GM23338 (cell line): ENCODE data around the gene MAP3K13. TPM values are rescaled to one million over a fixed set of nuclear protein-coding genes. Genes with fewer than 3 reads are reported as not detected.

Source experiments
- ATAC-seq: fragments of 200-7000 bp; cut with Tn5 transposase; 3 replicates; pipeline ENCODE4 v1.9.1; 2020
- DNase-seq: peaks from one replicate; pipeline ENCODE4 v3.0.0-alpha.2; 2015; ENCODE audit warnings: low spot score
- H2AFZ ChIP-seq: fragments of 200-600 bp; sonication (generic); 2 replicates; pipeline ENCODE4 v1.8.0; 2016; ENCODE audit warnings: antibody characterized with exemption, mild to moderate bottlenecking, moderate library complexity
- H3F3A ChIP-seq: fragments of 200-600 bp; sonication (generic); replicated peaks from 2 replicates; pipeline ENCODE4 v1.8.0; 2017; ENCODE audit warnings: antibody characterized with exemption, mixed run types, low read depth
- H3K27ac ChIP-seq: fragments of 200-600 bp; sonication (generic); 2 replicates; pipeline ENCODE4 v1.6.1; 2016; ENCODE audit warnings: low read depth
- H3K27me3 ChIP-seq: fragments of 200-600 bp; sonication (generic); 2 replicates; pipeline ENCODE4 v1.8.0; 2016; ENCODE audit warnings: mild to moderate bottlenecking, mixed run types, moderate library complexity; ENCODE audit not compliant: insufficient read depth
- H3K36me3 ChIP-seq: fragments of 200-600 bp; sonication (generic); 2 replicates; pipeline ENCODE4 v1.8.0; 2016; ENCODE audit warnings: mild to moderate bottlenecking; ENCODE audit not compliant: insufficient read depth
- H3K4me1 ChIP-seq: fragments of 200-600 bp; sonication (generic); 2 replicates; pipeline ENCODE4 v1.8.0; 2016; ENCODE audit warnings: mild to moderate bottlenecking, moderate library complexity; ENCODE audit not compliant: insufficient read depth
- H3K4me2 ChIP-seq: fragments of 200-600 bp; sonication (generic); 2 replicates; pipeline ENCODE4 v1.7.1; 2017; ENCODE audit warnings: mixed run types
- H3K4me3 ChIP-seq: fragments of 200-600 bp; sonication (generic); 2 replicates; pipeline ENCODE4 v1.6.1; 2016; ENCODE audit warnings: mixed run types
- H3K79me2 ChIP-seq: fragments of 200-600 bp; sonication (generic); replicated peaks from 2 replicates; pipeline ENCODE4 v1.8.0; 2017; ENCODE audit warnings: mild to moderate bottlenecking; ENCODE audit not compliant: insufficient read depth
- H3K9me2 ChIP-seq: fragments of 200-600 bp; sonication (generic); 2 replicates; pipeline ENCODE4 v1.8.0; 2017; ENCODE audit not compliant: insufficient read depth
- H4K20me1 ChIP-seq: fragments of 200-600 bp; sonication (generic); replicated peaks from 2 replicates; pipeline ENCODE4 v1.8.0; 2017; ENCODE audit warnings: mild to moderate bottlenecking; ENCODE audit not compliant: insufficient read depth
- H3K27ac Mint-ChIP-seq: 2 replicates; pipeline ENCODE4 v1.8.0; 2020; ENCODE audit warnings: inconsistent platforms, mild to moderate bottlenecking, moderate library complexity, mixed read lengths
- H3K27me3 Mint-ChIP-seq: 3 replicates; pipeline ENCODE4 v1.8.0; 2022; ENCODE audit warnings: low read depth, mild to moderate bottlenecking, moderate library complexity, mixed read lengths, inconsistent platforms; ENCODE audit not compliant: insufficient read depth, poor library complexity
- H3K36me3 Mint-ChIP-seq: 3 replicates; pipeline ENCODE4 v1.8.0; 2021; ENCODE audit warnings: low read depth, mild to moderate bottlenecking, inconsistent platforms, moderate library complexity, mixed read lengths
- H3K4me1 Mint-ChIP-seq: 3 replicates; pipeline ENCODE4 v1.8.0; 2020; ENCODE audit warnings: mild to moderate bottlenecking, inconsistent platforms, mixed read lengths
- H3K4me3 Mint-ChIP-seq: 3 replicates; pipeline ENCODE4 v1.8.0; 2021; ENCODE audit warnings: moderate library complexity, mild to moderate bottlenecking, inconsistent platforms, mixed read lengths
- H3K9me3 Mint-ChIP-seq: 3 replicates; pipeline ENCODE4 v1.8.0; 2020; ENCODE audit warnings: moderate library complexity, mild to moderate bottlenecking, inconsistent platforms, mixed read lengths
- CREB1 ChIP-seq: fragments of 250-450 bp; sonication (Bioruptor Pico); IDR thresholded peaks from 2 replicates; pipeline ENCODE4 v1.5.0; 2020; ENCODE audit warnings: low read depth, mild to moderate bottlenecking, moderate library complexity
- EZH2 ChIP-seq: fragments of 200-600 bp; sonication (generic); IDR thresholded peaks from one replicate; pipeline ENCODE4 v1.8.0; 2017; ENCODE audit warnings: antibody characterized with exemption, mild to moderate bottlenecking, low read depth; ENCODE audit not compliant: unreplicated experiment
- STAT1 ChIP-seq: IDR thresholded peaks from one replicate; pipeline ENCODE4 v1.6.1; 2016; ENCODE audit warnings: antibody characterized with exemption; ENCODE audit not compliant: unreplicated experiment
- ZNF114 ChIP-seq: fragments of 250-450 bp; sonication (Bioruptor Pico); IDR thresholded peaks from 2 replicates; pipeline ENCODE4 v1.5.0; 2020; ENCODE audit warnings: mild to moderate bottlenecking, moderate library complexity
- polyA plus RNA-seq: library from polyadenylated mRNA; unstranded; fragments of >200 nt; fragmentation: Nextera tagmentation; extraction: Ambion mirVana; gene quantifications from 2 replicates; pipeline ENCODE4 v1.2.1, GENCODE V29; 2016
- total RNA-seq: library from RNA; depleted of rRNA; stranded (reverse); fragments of >200 nt; shearing (Covaris generic); gene quantifications from 2 replicates; pipeline ENCODE4 v1.2.3, GENCODE V29; 2014
- TF ChIP-seq, protein P1 (sequence below): IDR thresholded peaks from one replicate; pipeline ENCODE4 v1.6.1; 2018; ENCODE audit warnings: antibody characterized with exemption; ENCODE audit not compliant: unreplicated experiment
- TF ChIP-seq, protein P2 (sequence below), 2 experiments: fragments of 200-600 bp in 1 of 2; sonication (generic) in 1 of 2; conservative IDR thresholded peaks; 2 replicates each; pipeline versions ENCODE4 v1.5.1 to v1.6.1; 2016 to 2017; ENCODE audit warnings: antibody characterized with exemption in 2 of 2, low read depth in 2 of 2, mild to moderate bottlenecking in 2 of 2, moderate library complexity in 1 of 2
- TF ChIP-seq, protein P3 (sequence below): fragments of 250-450 bp; sonication (Bioruptor Pico); IDR thresholded peaks from 2 replicates; pipeline ENCODE4 v1.5.0; 2020; ENCODE audit warnings: mild to moderate bottlenecking, moderate library complexity

The MAP3K13 gene
- total and polyA plus RNA-seq, 2 experiments from 2014 or later = 10.7 to 129 TPM

DNA sequence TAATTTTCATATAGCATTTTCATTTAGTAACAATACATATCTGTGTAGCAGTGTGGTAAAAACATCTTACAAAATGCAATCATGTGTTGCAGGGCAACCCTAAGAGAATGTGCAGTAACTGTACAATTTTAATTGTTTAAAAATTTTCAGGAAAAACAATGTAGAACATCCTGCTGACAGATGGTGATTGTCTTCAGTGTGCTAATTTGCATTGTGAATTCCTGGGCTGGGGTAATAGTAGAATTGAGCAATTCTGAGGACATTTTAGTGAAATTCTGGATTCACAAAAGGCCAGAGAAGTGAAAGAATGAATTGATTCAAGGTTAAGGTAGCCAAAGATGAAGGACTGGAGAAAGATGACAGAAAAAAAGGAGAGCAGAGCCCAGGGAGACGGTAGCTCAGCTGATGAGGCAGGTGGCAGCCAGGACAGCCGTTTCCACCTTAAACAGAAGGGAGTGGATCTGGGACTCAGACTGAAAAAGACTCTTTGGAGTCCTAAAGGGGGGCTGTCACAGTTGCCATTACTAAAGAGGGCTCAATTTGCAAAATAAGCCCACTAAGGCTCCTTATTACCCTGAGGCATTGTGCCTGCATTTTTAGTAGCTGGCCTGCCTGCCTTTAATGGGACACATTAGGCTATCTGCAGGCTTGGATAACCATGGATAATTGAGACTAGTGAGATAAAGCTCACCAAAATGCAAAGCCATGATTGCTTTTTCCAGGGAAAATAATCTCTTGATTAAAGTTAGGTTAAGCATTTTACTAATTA is 8.6 kb downstream of the MAP3K13 start:
- no peaks in the 10 kb centered on the region for H3K36me3 Mint-ChIP-seq
- H3K27ac Mint-ChIP-seq = no peak overlapping the region
- no peak overlapping the region for H2AFZ ChIP-seq
- no peaks in the 10 kb centered on the region for H3K9me2 ChIP-seq
- no peaks in the 10 kb centered on the region for H3K27me3 Mint-ChIP-seq
- H3K79me2 ChIP-seq = no peaks in the 10 kb centered on the region
- peaks cover 7% of the 10 kb centered on the region; the same call in 1 of the 2 replicates for H3K4me1 ChIP-seq
- no peak overlapping the region for H3K4me3 Mint-ChIP-seq
- H3K27me3 ChIP-seq = no peaks in the 10 kb centered on the region
- no peaks in the 10 kb centered on the region for H3F3A ChIP-seq
- no peaks in the 10 kb centered on the region for H3K36me3 ChIP-seq
- no peak for TF ChIP-seq STAT1
- TF ChIP-seq, protein P1, sequence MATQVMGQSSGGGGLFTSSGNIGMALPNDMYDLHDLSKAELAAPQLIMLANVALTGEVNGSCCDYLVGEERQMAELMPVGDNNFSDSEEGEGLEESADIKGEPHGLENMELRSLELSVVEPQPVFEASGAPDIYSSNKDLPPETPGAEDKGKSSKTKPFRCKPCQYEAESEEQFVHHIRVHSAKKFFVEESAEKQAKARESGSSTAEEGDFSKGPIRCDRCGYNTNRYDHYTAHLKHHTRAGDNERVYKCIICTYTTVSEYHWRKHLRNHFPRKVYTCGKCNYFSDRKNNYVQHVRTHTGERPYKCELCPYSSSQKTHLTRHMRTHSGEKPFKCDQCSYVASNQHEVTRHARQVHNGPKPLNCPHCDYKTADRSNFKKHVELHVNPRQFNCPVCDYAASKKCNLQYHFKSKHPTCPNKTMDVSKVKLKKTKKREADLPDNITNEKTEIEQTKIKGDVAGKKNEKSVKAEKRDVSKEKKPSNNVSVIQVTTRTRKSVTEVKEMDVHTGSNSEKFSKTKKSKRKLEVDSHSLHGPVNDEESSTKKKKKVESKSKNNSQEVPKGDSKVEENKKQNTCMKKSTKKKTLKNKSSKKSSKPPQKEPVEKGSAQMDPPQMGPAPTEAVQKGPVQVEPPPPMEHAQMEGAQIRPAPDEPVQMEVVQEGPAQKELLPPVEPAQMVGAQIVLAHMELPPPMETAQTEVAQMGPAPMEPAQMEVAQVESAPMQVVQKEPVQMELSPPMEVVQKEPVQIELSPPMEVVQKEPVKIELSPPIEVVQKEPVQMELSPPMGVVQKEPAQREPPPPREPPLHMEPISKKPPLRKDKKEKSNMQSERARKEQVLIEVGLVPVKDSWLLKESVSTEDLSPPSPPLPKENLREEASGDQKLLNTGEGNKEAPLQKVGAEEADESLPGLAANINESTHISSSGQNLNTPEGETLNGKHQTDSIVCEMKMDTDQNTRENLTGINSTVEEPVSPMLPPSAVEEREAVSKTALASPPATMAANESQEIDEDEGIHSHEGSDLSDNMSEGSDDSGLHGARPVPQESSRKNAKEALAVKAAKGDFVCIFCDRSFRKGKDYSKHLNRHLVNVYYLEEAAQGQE = no peak
- no peak for TF ChIP-seq EZH2
- TF ChIP-seq, protein P2, sequence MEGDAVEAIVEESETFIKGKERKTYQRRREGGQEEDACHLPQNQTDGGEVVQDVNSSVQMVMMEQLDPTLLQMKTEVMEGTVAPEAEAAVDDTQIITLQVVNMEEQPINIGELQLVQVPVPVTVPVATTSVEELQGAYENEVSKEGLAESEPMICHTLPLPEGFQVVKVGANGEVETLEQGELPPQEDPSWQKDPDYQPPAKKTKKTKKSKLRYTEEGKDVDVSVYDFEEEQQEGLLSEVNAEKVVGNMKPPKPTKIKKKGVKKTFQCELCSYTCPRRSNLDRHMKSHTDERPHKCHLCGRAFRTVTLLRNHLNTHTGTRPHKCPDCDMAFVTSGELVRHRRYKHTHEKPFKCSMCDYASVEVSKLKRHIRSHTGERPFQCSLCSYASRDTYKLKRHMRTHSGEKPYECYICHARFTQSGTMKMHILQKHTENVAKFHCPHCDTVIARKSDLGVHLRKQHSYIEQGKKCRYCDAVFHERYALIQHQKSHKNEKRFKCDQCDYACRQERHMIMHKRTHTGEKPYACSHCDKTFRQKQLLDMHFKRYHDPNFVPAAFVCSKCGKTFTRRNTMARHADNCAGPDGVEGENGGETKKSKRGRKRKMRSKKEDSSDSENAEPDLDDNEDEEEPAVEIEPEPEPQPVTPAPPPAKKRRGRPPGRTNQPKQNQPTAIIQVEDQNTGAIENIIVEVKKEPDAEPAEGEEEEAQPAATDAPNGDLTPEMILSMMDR (conservative IDR thresholded peaks at IDR 0.05; ENCODE audit: low read depth in 2 of 2) = no peak
- TF ChIP-seq, protein P3, sequence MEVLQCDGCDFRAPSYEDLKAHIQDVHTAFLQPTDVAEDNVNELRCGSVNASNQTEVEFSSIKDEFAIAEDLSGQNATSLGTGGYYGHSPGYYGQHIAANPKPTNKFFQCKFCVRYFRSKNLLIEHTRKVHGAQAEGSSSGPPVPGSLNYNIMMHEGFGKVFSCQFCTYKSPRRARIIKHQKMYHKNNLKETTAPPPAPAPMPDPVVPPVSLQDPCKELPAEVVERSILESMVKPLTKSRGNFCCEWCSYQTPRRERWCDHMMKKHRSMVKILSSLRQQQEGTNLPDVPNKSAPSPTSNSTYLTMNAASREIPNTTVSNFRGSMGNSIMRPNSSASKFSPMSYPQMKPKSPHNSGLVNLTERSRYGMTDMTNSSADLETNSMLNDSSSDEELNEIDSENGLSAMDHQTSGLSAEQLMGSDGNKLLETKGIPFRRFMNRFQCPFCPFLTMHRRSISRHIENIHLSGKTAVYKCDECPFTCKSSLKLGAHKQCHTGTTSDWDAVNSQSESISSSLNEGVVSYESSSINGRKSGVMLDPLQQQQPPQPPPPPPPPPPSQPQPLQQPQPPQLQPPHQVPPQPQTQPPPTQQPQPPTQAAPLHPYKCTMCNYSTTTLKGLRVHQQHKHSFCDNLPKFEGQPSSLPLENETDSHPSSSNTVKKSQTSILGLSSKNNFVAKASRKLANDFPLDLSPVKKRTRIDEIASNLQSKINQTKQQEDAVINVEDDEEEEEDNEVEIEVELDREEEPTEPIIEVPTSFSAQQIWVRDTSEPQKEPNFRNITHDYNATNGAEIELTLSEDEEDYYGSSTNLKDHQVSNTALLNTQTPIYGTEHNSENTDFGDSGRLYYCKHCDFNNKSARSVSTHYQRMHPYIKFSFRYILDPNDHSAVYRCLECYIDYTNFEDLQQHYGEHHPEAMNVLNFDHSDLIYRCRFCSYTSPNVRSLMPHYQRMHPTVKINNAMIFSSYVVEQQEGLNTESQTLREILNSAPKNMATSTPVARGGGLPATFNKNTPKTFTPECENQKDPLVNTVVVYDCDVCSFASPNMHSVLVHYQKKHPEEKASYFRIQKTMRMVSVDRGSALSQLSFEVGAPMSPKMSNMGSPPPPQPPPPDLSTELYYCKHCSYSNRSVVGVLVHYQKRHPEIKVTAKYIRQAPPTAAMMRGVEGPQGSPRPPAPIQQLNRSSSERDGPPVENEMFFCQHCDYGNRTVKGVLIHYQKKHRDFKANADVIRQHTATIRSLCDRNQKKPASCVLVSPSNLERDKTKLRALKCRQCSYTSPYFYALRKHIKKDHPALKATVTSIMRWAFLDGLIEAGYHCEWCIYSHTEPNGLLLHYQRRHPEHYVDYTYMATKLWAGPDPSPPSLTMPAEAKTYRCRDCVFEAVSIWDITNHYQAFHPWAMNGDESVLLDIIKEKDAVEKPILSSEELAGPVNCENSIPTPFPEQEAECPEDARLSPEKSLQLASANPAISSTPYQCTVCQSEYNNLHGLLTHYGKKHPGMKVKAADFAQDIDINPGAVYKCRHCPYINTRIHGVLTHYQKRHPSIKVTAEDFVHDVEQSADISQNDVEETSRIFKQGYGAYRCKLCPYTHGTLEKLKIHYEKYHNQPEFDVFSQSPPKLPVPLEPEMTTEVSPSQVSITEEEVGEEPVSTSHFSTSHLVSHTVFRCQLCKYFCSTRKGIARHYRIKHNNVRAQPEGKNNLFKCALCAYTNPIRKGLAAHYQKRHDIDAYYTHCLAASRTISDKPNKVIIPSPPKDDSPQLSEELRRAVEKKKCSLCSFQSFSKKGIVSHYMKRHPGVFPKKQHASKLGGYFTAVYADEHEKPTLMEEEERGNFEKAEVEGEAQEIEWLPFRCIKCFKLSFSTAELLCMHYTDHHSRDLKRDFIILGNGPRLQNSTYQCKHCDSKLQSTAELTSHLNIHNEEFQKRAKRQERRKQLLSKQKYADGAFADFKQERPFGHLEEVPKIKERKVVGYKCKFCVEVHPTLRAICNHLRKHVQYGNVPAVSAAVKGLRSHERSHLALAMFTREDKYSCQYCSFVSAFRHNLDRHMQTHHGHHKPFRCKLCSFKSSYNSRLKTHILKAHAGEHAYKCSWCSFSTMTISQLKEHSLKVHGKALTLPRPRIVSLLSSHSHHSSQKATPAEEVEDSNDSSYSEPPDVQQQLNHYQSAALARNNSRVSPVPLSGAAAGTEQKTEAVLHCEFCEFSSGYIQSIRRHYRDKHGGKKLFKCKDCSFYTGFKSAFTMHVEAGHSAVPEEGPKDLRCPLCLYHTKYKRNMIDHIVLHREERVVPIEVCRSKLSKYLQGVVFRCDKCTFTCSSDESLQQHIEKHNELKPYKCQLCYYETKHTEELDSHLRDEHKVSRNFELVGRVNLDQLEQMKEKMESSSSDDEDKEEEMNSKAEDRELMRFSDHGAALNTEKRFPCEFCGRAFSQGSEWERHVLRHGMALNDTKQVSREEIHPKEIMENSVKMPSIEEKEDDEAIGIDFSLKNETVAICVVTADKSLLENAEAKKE (CRISPR knock-in tag) = no peak
- TF ChIP-seq ZNF114 (CRISPR knock-in tag) = no peak
- no peak for TF ChIP-seq CREB1
- H3K4me1 Mint-ChIP-seq = peaks cover 2% of the 10 kb centered on the region; the same call in 1 of the 3 replicates
- H3K9me3 Mint-ChIP-seq = no peaks in the 10 kb centered on the region
- ATAC-seq (no peak), DNase-seq (no peak)
- H3K27ac ChIP-seq = no peak overlapping the region
- no peaks in the 10 kb centered on the region for H4K20me1 ChIP-seq
- no peak overlapping the region for H3K4me2 ChIP-seq
- no peak overlapping the region for H3K4me3 ChIP-seq
